ENCODE measurements around the gene ACSS1. TPM values are rescaled to one million over a fixed set of nuclear protein-coding genes. Genes with fewer than 3 reads are reported as not detected.

The ACSS1 gene
- polyA plus RNA-seq, 1 experiment: 1.1 TPM

DNA sequence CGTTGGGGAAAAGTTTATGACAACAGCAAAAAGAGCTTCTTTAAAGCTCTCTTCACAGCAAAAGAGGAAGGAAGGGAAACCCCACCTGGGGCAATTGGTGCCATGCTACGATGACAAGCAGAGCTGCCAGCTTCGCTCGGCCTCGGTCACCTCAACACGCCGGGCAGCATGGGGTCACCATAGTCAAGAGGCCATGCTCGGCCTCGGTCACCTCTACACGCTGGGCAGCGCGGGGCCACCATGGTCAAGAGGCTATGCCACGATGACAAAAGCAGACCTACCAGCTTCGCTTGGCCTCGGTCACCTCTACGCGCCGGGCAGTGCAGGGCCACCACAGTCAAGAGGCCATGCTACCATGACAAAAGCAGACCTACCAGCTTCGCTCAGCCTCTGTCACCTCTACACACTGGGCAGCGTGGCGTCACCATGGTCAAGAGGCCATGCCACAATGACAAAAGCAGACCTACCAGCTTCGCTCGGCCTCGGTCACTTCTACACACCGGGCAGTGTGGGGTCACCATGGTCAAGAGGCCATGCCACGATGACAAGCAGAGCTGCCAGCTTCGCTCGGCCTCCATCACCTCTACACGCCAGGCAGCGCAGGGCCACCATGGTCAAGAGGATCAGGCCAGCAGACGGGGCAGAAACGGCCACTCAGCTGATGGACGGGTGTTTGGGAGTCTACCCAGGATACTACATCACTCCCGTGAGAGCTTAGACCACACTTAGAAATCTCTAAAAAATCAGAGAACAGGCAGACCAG is 77.5 kb downstream of the ACSS1 start:
- no peak overlapping the region for H3K27ac ChIP-seq (ENCODE audit: low read depth, low read length)
- no peak for DNase-seq (ENCODE audit: low read depth, low spot score)
- H3K4me3 ChIP-seq (ENCODE audit: low read depth, low read length): no peak overlapping the region
- TF ChIP-seq CTCF (IDR thresholded peaks at IDR 0.05; ENCODE audit: low read depth, low read length): no peak
- ChIA-PET POLR2A (no interaction called here), CTCF (no interaction called here)
- peaks cover 21% of the 10 kb centered on the region for H3K9me3 ChIP-seq (ENCODE audit: control insufficient read depth, insufficient read depth, low read length)
- no peaks in the 10 kb centered on the region for H3K27me3 ChIP-seq (ENCODE audit: control insufficient read depth, insufficient read depth, low read length)

DNA sequence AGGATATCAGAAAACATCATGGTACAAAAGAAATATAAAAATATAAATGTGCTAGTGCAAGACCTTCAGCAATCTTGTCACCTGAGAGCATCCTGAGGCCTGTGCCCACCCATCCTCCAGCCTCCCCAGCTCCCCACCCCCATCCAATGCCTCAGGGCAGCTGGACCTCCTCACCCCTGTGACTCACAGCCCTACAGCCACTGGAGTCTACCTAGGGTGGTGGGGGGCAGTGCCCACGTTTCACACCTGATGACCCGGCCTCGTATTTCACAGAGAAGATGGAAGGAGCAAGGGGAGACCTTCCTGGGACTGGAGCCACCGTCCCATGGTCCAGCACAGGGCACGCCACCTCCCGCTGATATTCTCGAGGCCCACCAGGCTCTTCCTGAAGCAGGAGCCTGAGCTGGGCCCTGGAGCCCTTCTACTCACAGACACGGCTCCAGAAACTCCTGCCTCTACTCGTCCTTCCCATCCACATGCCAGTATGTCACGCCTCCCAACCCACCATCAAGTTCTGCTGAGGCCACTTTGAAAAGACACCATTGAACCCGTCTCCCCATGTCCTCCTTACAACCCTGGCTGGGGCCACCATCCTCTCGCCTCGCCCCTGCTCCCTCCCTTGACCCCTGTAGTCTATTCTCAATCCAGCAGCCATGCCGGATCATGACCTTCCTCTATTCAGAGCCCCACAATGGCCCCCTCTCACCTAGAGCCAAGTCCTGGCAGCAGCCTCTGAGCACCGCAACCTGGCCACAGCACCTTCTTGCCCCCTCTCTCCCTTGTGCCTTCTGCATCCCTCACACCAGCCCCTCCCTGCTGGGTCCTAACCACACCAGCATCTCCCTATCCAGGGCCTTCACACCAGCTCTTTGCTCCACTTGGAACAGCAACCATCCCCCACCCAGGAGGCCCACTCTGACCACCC is 78.6 kb downstream of the ACSS1 start:
- H3K9me3 ChIP-seq (ENCODE audit: control insufficient read depth, insufficient read depth, low read length): peaks cover 21% of the 10 kb centered on the region
- no peak overlapping the region for H3K27ac ChIP-seq (ENCODE audit: low read depth, low read length)
- POLR2A ChIA-PET: no interaction called here
- TF ChIP-seq CTCF (IDR thresholded peaks at IDR 0.05; ENCODE audit: low read depth, low read length): no peak
- no peak for DNase-seq (ENCODE audit: low read depth, low spot score)
- H3K27me3 ChIP-seq (ENCODE audit: control insufficient read depth, insufficient read depth, low read length): no peaks in the 10 kb centered on the region
- no peak overlapping the region for H3K4me3 ChIP-seq (ENCODE audit: low read depth, low read length)
- CTCF ChIA-PET: no interaction called here

DNA sequence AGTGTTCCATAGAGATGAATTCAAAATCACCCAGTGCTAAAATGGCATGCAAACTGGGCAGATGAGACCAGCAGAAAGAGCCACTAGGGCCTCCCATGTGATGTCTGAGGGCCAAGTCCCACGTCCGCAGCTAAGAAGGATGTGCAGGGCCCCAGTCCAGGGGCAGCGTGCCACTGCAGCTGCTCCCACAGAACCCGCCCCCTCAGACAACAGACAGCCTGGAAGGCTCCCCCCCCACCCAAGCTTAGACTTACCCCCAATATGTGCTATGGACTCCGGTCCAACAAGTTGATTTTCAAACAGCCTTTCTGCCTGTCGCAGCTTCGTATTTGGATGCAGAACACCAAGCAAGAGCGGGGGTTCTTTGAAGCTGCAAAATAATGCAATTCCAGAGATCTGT is 79.4 kb downstream of the ACSS1 start:
- no peak for TF ChIP-seq CTCF (IDR thresholded peaks at IDR 0.05; ENCODE audit: low read depth, low read length)
- CTCF ChIA-PET: no interaction called here

GRCh38 chr20:24977797-24978196 is 80.1 kb downstream of the ACSS1 start:
- ChIA-PET POLR2A (no interaction called here), CTCF (interaction anchor here (0.7 kb wide), 1 partner anchor 18 kb away, joined by 3 read pairs; no protein-coding TSS in a partner anchor)
- DNase-seq (ENCODE audit: low read depth, low spot score): no peak
- Histone ChIP-seq H3K9me3 (ENCODE audit: control insufficient read depth, insufficient read depth, low read length) (peaks cover 21% of the 10 kb centered on the region), H3K27me3 (ENCODE audit: control insufficient read depth, insufficient read depth, low read length) (no peaks in the 10 kb centered on the region), H3K4me3 (ENCODE audit: low read depth, low read length) (no peak overlapping the region), H3K27ac (ENCODE audit: low read depth, low read length) (no peak overlapping the region)
- no peak for TF ChIP-seq CTCF (IDR thresholded peaks at IDR 0.05; ENCODE audit: low read depth, low read length)

More for the DNA sequence above, 79.4 kb downstream of the ACSS1 start:
- Histone ChIP-seq H3K27me3 (ENCODE audit: control insufficient read depth, insufficient read depth, low read length) (no peaks in the 10 kb centered on the region), H3K9me3 (ENCODE audit: control insufficient read depth, insufficient read depth, low read length) (peaks cover 21% of the 10 kb centered on the region), H3K4me3 (ENCODE audit: low read depth, low read length) (no peak overlapping the region), H3K27ac (ENCODE audit: low read depth, low read length) (no peak overlapping the region)
- POLR2A ChIA-PET: no interaction called here
- DNase-seq (ENCODE audit: low read depth, low spot score): no peak

DNA sequence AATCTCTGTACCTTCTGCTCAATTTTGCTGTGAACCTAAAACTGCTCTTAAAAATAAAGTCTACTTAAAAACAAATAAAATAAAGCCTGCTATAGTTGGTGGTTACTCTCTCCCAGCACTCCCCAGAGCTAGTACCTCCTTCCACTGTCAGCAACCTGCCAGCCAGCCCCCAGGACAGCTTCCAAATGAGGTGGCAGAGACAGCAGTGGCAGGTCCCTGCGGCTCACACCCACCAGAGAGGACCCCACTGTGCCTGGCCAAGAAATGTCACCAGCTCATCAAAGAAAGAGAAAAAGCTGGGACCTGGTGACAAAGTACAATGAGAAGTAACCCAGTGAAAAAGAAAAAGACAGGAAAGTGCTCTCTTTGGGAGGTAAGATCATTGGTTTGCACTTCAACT is 80.6 kb downstream of the ACSS1 start:
- TF ChIP-seq CTCF (IDR thresholded peaks at IDR 0.05; ENCODE audit: low read depth, low read length): no peak
- H3K27me3 ChIP-seq (ENCODE audit: control insufficient read depth, insufficient read depth, low read length): no peaks in the 10 kb centered on the region
- H3K4me3 ChIP-seq (ENCODE audit: low read depth, low read length): no peak overlapping the region
- H3K9me3 ChIP-seq (ENCODE audit: control insufficient read depth, insufficient read depth, low read length): peaks cover 21% of the 10 kb centered on the region
- POLR2A ChIA-PET: no interaction called here
- CTCF ChIA-PET: interaction anchor here (0.7 kb wide), 1 partner anchor 19 kb away, joined by 3 read pairs; no protein-coding TSS in a partner anchor
- DNase-seq (ENCODE audit: low read depth, low spot score): no peak
- H3K27ac ChIP-seq (ENCODE audit: low read depth, low read length): no peak overlapping the region

All from AG04450 (cell line).